NCI-H524 (cell line): ENCODE measurements around the gene DDAH1.
"Not testable (repeated sequence)": the region's sequence is repeated elsewhere in the genome, so short reads cannot be mapped to it uniquely, and the experiment has no call there.

ENCODE experiments used
- DNase-seq, 2 experiments: peaks; one replicate each; lab custom pipeline; 2025; lab: John Stamatoyannopoulos, UW

Gene DDAH1

DNA sequence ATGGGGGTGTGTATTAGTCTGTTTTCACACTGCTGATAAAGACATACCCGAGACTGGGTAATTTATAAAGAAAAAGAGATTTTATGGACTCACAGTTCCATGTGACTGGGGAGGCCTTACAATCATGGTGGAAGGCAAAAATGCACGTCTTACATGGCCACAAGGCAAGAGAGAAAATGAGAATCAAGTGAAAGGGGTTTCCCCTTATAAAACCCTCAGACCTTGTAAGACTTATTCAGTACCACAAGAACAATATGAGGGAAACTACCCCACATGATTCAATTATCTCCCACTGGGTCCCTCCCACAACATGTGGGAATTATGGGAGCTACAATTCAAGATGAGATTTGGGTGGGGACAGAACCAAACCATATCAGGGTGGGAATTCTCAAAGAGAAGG, 5.2 kb upstream of the DDAH1 start:
- not testable (repeated sequence) for DNase-seq

DNA sequence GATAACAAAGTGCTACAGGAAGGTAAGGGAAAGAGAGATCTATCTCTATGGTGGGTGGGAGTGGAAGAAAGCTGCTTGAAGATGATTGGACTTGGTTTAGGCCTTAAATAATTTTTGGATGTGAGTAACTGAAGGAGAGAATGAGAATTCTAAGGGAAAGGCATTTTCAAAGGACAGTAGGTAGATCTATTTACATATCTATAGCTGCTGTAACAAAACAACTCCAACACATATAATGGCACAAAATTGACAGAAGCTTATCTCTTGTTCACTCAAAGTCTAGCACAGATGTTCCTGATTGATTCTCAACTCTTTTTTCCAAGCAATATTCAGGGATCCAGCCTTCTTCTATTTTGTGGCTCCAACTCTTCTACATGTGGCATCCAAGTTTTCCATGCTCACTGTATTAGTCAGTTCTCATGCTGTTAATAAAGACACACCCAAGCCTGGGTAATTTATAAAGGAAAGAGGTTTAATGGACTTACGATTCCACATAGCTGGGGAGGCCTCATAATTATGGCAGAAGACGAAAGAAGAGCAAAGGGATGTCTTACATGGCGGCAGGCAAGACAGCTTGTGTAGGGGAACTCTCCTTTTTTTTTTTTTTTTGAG, 3.1 kb upstream of the DDAH1 start:
- DNase-seq: no peak

DNA sequence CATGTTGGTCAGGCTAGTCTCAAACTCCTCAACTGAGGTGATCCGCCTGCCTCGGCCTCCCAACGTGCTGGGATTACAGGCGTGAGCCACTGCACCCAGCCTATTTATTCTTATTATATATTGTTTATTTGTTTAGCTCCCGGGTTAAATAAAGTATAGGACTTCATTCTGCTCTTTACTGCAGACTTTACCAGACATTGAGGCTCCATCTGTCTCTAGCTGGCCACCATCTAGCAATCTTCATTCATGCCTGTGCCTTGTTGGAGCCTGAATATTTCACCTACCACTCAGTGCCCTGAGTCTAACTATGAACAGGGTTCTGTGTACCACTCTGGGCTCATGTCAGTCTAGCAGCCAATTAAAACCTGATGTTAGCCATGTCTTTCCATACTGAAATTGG, 2.1 kb upstream of the DDAH1 start:
- no peak for DNase-seq

DNA sequence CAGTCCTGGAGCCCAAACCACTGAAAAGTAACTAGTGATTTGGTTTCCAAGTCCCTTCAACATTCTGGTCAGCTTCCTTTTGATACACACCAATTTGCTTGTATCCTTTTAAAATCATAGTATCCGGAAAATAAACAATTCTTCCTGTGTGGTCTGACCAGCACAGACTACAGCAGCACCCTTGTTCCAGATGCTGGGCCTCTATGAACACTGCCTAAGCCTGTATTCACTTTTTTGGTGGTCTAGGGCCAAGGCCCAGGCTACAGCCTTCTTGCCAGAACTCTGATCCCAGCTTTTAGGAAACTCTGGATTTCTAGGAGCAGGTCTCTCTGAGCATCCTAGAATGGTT, 801 bp upstream of the DDAH1 start:
- no peak for DNase-seq

DNA sequence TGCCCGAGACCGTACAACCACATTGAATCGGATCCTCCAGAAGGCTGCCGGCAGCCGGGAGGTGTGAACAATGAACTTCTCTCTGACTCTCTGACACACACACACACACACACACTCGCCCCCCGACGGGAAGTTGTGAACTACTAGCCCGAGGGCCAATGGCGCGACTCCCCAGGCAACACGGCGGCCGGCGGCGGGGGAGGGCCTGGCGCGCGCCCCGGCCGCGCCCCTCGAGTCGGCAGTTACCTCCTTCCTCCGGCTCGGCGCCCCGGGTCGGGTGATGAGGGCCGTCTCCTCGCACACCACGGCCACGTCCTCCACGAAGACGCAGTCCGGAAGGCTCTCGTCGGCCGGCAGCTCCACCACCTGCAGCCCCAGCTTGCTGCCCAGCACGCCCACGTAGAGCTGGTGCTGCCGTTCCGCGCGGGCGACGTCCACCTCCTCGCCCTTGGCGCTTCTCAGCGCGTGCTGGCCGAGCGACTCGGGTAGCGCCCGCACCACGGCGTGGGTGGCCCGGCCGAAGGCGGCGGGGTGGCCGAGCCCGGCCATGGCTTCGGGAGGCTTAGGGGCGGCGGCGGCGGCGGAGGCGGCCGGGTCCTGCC, 361 bp downstream of the DDAH1 start:
- DNase-seq: peak; percentile 47 to 62

DNA sequence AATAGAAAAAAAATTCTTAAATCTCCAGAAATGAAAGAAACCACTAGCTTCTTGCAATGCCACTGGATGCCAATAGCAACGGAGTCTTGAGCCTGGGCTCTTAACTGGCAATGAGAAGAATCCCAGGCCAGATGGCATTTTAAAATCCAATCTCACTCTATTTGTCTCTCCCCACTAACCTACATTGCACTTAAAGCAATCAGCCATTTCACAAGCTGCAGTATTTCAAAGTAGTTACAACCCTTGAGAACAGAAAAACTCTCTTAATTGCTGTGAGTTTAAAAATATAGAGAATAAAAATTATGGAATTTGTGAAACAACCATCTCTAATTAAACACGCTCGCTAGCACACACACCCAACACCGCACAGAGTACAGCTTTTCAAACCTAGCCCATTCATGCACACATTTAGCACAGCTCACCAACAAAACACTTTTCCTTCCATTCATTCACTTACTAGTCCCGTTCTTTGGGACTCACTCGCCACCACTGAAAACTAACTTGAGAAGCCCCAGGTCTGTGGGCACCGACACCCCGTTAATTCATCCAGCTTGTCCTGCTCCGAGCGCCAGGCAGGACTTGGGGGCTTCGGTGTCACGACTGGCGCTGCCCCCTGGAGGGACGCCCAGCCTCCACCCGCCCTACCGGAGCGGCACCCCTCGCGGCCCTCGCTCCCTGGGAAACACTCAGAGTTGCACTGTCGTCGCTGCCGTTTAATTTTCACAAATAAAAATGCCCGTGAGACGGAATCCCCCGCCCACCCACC, 1.0 kb downstream of the DDAH1 start:
- DNase-seq: peak; percentile 48 to 71

DNA sequence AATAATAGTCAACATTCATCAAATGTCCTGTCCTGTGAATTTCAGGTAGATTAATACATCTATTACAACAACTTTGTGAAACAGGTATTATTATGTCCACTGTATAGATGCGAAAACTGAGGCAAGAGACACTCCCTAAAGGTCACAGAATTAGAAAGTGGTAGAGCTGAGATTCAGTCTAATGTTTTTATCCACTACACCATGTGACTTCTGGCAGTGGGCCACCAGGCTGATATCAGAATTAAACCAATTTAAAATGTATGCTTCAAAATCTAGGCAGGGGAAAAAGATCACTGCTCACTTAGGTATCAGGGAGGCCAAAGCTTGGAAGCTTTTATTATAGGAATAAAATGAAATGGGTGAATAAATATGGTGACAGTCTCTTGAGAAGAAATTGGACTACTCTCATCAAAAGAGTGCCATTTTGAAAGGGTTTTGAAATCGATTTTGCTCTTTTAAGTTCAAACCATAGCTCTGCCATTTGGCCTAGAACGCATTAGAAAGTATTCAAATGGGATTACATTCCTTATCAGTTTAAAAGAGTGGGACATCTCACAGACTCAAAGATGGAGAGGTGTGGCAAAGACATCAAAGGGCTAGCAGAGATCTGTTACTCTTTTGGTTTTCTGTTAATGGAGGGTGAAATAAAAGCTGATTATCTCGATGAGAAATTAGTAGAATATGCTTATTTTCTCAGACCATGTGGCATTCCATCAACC, 1.9 kb downstream of the DDAH1 start:
- DNase-seq: no peak

DNA sequence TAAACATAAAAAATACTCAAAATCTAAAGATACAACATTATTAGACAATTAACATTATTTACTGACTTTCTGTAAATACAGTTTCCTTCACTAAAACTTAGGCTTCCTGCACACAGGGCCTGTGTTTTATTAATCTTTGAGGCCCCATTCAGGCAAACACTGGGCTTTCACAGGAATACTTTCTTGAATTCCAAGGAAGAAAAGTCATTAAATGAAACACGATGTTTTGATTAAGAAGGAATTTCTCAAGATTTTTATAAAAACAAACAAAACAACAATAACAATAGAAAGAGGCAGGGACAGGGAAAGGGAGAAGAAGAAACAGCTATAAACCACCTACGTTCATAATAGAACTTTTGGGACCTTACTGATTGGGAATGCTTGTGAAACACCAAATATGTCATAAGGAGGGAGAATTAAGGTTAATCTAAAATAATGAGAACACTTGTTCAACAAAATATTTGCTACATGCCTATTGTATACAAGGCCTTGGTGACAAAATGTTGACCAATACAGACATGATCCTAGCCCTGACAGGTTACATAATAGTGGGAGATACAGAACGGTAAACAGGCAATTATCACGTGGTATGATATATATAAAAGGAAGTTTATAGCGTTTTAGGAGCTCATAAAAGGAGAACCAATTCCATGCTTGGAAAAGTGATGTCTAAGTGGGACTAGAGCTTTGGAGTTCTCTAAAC, 3.6 kb downstream of the DDAH1 start:
- DNase-seq: no peak

DNA sequence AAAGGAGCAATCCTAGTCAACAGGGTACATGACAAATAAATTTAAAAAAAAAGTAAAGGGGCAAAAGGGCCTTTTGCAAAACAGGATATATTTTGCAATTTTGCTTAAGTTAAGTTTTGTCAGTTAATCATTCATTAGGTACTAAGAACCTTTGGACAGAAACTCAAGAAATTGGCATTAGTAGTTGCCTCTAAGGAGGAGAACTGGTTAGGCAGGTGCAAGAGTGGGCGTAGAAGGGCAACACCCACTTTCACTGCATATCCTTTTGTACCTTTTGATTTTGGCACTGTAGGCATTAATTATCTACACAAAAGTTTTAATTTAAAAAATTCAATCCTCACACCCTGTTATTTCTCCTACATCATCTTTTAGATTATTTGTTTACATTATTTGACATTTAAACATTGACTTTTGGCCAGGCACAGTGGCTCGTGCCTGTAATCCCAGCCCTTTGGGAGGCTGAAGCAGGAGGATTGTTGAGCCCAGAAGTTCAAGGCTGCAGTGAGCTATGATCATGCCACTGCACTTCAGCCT, 4.3 kb downstream of the DDAH1 start:
- no peak for DNase-seq

DNA sequence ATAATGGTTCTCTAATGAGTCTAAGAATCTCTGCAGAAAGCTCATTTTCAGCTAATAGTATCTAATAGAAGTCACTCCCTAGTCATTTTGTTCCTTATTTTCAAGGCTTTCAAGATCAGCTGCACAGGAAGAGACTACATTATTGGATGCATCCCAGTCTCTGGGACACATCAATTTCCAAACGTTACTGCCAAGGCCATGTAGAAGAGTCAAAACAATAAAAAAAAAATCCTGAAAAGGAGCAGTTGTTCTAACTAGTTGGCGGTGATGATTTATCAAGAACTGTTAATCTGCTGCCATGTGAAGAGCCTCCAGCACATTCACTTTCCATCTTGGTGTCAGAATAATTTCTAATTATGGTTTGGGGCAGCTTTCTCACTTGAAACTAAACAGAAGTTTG, 5.7 kb downstream of the DDAH1 start:
- DNase-seq: no peak

DNA sequence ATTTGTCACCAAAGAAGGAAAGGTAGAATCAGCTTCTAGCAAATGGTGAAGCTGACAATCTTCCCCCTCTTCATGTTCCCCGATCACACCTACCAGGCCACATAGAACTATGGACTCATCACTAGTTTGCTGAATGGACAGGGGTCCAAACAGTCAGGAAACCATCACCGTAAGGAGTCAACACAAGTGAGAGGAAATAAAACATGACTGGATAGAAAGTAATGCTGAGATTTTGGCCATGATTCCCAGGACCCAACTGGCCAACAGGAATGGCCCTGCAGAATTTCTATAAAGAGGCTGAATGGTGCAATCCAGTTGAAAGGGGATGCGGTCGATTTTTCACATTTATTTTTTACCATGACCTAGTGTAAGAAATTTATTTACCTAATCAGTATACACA, 10.7 kb downstream of the DDAH1 start:
- DNase-seq: no peak

DNA sequence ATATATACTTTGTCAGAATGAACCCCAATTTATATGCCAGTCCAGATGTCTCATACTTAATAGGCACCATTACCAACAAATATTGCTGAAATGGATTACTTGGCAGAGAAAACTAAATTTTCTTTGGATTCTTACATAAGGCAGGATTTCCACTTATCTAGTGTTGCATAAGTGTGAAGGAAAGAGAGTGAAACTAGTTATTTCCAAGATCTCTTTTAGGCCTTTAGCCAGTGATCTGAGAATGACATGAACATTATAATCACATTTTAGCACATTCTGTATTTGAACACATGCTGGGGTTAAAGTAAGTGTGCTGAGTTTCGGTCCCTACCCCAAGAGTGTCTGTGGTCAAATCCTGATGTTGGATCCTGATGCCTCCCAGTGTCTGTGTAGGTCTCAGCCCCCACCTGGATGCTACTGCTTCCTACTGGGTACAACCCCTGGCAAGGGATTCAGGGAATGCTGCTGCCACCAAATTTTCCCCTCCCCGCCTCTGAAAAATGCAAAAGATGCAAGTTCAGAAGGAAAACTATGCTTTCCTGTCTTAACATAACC, 11.2 kb downstream of the DDAH1 start:
- DNase-seq: no peak

DNA sequence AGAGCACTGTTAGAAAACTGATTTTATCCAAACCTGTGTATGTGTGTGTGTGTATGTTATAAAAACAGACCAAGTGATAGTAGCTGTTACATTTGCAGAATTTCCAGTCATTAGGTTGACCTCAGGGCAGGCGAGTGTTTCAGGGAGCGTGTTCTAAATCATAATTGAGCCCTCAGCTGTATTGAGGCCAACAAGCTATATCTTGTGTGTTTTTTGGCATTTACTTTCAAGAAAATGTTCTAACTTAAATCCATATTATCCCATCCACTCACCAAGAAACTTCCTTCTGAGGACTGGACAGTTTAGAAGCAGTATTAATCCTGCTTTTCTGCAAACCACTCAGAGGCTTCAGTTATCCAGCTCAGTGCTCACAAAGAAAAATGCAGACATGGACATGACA, 12.0 kb downstream of the DDAH1 start:
- DNase-seq: no peak

DNA sequence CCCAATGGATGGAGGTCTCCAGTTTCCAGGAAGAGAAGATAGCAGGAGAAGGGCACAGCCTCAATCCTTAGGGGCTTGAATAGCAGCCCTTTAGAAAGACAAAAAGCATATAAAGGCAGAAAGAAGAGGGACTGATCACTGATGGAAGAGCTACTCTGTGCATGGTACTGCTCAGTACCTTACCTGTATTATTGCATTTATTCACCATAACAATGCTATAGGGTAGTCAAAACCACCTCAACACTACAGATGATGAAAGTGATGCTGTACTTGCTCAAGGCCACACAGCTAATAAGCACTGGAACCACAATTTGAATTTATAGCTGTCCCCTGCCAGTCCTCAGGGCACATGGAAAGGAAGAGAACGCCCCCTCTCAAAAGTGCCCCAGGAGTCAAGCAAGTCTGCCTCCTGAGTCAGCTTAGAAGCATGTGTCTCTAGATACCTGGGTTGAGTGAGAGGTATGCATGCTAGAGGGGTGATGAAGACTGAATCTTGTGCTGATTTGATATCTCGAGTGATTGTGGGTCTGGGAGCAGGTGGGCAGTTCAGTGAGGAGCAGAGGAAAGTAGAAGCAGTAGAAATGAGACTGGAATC, 13.6 kb downstream of the DDAH1 start:
- no peak for DNase-seq

DNA sequence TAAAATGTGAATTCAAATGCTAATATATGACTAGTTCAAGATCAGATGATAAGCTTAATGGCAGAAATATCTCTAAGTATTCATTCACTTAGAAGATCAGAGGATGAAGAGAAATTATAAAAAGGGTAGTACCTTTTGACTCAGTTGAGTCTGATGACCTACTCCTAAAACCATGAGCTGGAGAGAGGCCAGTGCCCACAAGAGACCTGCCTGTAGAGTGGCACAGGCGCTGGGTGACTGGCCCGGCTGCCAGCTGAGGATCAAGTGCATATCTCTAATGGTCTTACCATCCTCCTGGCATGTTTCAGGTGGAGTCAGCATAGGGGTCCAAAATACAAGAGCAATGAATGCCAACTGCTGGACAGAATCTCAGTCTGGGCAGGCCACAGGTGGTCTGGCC, 14.1 kb downstream of the DDAH1 start:
- no peak for DNase-seq

DNA sequence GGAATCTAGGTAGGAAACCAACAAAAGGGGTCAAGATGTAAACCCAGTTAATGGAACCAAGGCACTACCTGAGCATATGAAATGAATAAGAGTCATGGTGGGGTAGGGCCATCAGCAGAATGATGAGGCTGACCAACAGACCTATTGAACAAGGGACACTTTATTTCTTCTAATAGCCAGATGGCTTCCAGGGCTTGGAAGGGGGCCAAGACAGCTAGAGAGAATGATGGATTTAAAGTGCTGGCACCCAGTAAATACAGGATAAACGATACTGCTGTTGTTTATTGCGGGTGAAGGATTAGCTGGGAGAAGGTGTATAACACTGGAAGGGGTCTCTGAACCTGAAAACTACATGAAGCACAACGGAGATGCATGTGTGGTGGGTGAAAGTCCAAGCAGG, 15.6 kb downstream of the DDAH1 start:
- peak; percentile 70 to 81 for DNase-seq

DNA sequence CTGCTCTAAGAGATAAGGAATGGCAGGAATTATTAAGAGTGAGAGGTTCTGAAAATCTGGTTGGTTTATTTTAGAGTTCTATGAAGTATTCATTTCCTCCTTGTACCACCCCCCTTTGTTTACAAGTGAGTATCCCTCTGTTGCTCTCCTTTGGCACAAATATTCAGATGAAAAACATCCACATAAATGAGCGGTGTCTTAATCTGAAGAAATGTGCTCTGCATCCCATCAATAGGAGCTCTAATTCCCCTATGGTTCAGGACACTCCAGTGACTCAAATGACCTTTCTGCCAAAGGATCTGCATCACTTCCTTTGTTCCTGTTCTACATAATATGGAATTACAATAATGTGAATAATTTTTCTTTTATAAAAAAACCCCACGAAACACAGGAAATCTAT, 16.6 kb downstream of the DDAH1 start:
- DNase-seq: no peak

DNA sequence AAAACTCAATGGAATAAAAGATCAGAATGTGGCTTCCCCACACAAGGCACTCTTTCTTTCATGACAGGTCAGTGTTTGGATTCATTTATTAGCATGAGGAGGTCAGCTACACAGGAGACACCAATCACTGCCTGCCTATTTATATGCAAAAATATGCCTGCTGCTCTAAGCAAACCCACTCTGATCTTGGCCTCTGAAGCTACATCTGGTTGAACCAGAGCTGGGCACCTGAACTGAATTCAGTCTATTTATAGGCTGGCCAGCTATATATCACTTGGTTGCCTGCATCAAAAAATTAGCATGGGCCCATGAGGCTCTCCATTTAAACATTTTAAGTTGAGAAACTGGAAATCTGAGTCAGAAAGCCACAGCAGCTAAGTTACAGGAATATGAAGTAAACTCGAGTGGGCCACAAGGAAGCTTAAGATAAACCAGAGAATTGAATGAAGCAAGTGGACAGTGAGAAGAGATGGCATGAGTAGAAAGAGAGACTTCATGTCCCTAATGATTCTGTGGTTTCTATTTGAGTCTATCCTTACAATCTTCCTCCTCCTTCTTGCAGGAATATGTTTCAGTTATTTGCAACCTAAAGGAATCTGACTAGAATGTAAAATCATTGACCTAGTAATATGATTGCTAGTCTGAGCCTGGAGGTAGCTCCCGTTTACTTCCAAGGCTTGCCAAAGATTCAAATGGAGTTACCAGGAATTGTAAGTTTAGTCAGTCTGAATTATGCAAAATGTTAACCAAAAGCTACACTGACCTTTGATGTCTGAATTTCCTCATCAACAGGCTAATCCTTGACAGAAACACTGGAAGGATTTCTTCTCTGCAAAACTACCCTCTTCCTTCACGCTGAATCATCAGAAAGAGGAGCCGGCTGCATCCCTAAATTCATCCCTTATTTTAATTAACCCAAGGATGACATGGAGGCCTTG, 17.7 kb downstream of the DDAH1 start:
- DNase-seq: peak in 1 of 2 experiments; percentile 19

DNA sequence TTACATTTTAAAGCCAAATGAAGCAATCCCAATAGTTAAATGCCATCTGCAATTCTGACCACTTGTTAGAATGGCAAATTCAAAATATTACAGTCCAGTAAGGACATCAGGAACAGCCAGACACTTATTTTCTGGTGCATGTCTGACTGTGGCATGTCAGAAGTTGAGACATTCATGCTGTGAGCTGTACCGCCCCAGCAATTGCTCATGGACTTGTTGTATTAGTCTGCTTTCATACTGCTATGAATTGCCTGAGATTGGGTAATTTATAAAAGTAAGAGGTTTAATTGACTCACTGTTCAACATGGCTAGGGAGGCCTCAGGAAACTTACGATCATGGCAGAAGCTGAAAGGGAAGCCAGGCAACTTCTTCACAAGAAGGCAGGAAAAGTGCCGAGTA, 19.1 kb downstream of the DDAH1 start:
- no peak for DNase-seq

DNA sequence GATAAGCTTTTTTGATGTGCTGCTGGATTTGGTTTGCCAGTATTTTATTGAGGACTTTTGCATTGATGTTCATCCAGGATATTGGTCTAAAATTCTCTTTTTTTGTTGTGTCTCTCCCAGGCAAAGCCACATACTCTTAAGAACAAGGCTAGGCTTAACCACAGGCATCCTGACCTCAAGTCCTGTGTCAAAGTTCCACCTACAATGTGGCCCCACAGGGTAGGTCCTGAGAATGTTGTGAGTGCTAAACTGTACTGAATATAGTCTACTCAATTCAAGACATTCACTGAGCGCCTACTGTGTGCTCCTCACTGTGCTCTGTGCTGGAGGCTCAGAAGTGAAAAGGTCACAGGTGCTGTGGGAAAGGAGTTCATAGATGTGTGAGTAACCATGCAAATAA, 20.6 kb downstream of the DDAH1 start:
- DNase-seq: no peak
